Activated CD4-positive, alpha-beta T cell treated with anti-CD3 and anti-CD28 coated beads, Interleukin-2, amount 10 ng/mL, durations not matched to agents 24 days and 14 days (primary cell): Measurements from ENCODE around the gene PHC1. TPM values are rescaled to one million over a fixed set of nuclear protein-coding genes. Genes with fewer than 3 reads are reported as not detected.

Source experiments
- DNase-seq: peaks from one replicate; pipeline ENCODE4 v3.0.0; 2022
- H3K27ac Mint-ChIP-seq: one replicate; pipeline ENCODE4 v1.8.0; 2022; ENCODE audit warnings: mild to moderate bottlenecking, mixed read lengths
- H3K27me3 Mint-ChIP-seq: one replicate; pipeline ENCODE4 v1.8.0; 2022; ENCODE audit warnings: mixed read lengths
- H3K36me3 Mint-ChIP-seq: one replicate; pipeline ENCODE4 v1.8.0; 2022; ENCODE audit warnings: low read depth, mild to moderate bottlenecking, mixed read lengths
- H3K4me1 Mint-ChIP-seq: one replicate; pipeline ENCODE4 v1.8.0; 2021; ENCODE audit warnings: mixed read lengths
- H3K4me3 Mint-ChIP-seq: one replicate; pipeline ENCODE4 v1.8.0; 2022; ENCODE audit warnings: mild to moderate bottlenecking, moderate library complexity, mixed read lengths
- H3K9me3 Mint-ChIP-seq: one replicate; pipeline ENCODE4 v1.8.0; 2021; ENCODE audit warnings: mixed read lengths
- intact Hi-C: fragments of 100-400 bp; cut with micrococcal nuclease; formaldehyde crosslinking; loops from one replicate; pipeline ENCODE4 v1.15.1; 2023
- total RNA-seq: library from RNA; stranded (reverse); gene quantifications from 2 replicates; pipeline ENCODE4 v1.2.3, GENCODE V29; 2022

The PHC1 gene
- total RNA-seq, 1 donor from 2014 or later: 8.7 TPM

DNA sequence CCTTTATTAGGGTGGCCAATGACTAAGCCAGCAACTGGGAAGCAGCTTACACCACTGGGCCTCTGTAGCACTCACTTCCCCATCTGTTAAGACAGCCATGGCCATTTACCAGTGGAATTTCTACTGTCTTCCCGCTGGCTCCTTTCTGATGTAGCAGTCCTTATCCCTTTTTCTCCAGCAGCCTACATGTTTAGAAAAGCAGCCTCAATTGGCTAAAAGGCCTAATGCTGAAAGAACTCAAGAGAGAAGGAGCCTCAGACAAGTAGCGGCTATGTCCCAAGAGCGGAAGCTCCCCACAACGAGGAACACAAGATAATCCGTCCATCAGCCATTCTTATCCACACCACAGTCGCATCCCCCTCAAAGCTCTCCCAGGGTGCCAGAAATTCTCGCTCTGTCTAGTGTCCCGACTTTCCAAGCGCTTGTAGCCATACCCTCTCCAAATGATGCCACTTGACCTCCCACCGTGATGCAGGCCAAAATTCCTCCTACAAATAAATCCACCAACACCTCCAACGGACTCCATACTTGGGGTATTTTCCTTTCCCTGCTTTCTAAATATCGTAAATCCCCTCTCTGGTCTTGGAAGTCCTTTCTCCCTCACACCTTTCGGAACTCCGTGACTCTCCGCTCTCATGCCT is 34.5 kb downstream of the PHC1 start:
- intact Hi-C loops: loop anchor here (1.0 to 5.0 kb wide), 3 partner anchors 34 to 252 kb away; partner anchors contain the start of genes PHC1 and RIMKLB
- peaks cover 38% of the 10 kb centered on the region for H3K36me3 Mint-ChIP-seq
- peaks cover 42% of the 10 kb centered on the region for H3K4me1 Mint-ChIP-seq
- H3K27ac Mint-ChIP-seq: peak overlapping the region; percentile 93
- H3K9me3 Mint-ChIP-seq: peaks cover 9% of the 10 kb centered on the region
- peak overlapping the region; percentile 98 for H3K4me3 Mint-ChIP-seq
- peak; percentile 73 for DNase-seq
- H3K27me3 Mint-ChIP-seq: no peaks in the 10 kb centered on the region

DNA sequence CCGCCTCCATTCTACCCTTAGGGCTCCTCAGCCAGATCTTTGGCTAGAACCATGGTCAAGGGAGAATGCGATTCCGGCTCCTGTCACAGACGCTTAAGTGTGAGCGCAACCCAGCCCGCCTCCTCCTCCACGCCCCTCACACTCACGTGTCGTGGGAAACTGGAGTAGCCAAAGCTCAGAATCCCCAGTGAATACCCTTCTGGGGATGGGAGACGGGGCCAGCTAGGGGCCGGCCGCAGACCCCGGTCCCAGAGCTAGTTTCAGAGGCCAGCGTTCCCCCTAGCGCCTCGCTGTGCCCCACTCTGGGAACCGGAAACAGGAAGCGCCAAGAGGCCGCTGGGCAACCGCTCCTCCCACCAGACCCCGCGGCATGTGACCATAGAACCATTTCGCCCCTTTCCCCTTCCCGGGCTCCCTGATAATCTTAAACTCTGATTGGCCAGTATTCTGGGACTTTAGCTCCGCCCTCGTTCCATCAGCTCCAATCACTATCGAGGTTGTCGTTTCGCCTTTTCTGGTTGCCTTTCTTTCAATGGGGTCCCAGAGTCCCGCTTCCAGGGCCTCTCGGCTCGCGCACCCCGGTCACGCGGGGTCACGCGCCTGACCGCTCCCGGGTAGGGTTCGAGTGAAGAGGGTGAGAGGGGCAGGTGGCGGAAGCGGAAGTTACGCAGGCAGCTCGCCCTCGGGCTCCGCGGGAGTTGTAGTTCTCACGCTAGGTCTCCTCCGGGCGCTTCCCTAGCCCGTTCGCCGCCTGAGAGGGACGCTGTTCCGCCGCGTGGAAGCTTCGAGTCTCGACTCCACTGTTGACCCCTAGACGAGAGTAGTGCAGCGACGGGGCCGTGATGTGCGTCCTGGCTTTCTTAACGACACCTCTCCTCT is 35.3 kb downstream of the PHC1 start, which contains the start of gene M6PR:
Gene M6PR, minus strand, starts transcription at position 304 of the 879 bp plus-strand sequence. CDS start 3,241 bp downstream, outside the sequence.
- DNase-seq: peak; percentile 97
- Mint-ChIP-seq H3K36me3 (peaks cover 39% of the 10 kb centered on the region), H3K27me3 (no peaks in the 10 kb centered on the region), H3K4me1 (peaks cover 50% of the 10 kb centered on the region), H3K27ac (peak within 1 kb of the TSS; percentile 93), H3K4me3 (peak within 1 kb of the TSS; percentile 98), H3K9me3 (peaks cover 9% of the 10 kb centered on the region)
- intact Hi-C loops: loop anchor here (1.0 to 5.0 kb wide), 6 partner anchors 35 to 302 kb away; partner anchors contain the start of genes PHC1 and RIMKLB

DNA sequence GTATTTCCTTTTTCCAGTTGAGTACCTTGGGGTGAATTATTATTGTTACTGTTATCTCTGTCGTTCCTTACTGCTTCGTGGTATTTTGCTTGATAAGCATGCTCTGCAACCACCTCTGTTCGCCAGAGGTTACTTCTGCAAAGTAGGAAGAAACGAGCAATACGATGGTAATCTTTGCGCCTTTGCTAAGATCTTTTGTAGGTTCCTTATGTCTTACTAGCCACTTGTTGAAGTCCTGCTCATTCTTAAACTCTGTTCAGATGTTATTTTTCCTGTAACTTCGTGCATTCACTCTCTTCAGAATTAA is 35.9 kb downstream of the PHC1 start:
- peak overlapping the region; percentile 98 for H3K4me3 Mint-ChIP-seq
- H3K27ac Mint-ChIP-seq: peak overlapping the region; percentile 93
- intact Hi-C loops: loop anchor here (1.0 to 5.0 kb wide), 3 partner anchors 75 to 303 kb away; no protein-coding TSS in a partner anchor
- H3K27me3 Mint-ChIP-seq: no peaks in the 10 kb centered on the region
- peaks cover 50% of the 10 kb centered on the region for H3K4me1 Mint-ChIP-seq
- peaks cover 9% of the 10 kb centered on the region for H3K9me3 Mint-ChIP-seq
- no peak for DNase-seq
- peaks cover 34% of the 10 kb centered on the region for H3K36me3 Mint-ChIP-seq

DNA sequence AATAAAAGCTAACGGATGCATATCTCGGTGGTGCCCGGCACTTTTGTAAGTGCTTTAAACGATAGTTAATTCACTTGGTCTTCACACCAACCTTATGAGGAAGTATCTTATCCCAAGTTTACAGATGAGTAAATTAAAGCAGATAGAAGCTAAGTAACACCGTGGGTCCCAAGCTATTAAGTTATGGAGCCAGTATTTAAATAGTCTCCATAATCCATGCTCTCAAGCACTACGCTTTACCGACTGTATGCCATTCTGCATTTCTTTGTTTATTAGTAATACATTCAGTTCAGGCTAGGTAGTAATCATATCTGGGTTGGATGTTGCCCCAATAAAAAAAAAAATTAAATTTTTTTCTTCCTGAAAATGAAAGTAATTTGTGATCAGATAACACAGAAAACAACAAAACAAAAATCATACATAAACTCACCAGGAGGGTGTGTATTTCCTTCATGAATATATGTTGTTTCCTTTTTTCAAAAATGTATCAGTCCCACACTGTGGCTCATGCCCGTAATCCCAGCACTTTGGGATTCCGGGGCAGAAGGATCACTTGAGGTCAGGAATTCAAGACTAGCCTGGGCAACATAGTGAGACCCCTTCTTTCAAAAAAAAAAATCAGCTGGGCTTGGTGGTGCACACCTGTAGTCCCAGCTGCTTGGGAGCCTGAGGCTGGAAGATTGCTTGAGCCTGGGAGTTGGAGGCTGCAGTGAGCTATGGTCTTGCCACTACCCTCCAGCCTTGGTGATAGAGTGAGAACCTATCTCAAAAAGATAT is 36.6 kb downstream of the PHC1 start:
- intact Hi-C loops: loop anchor here (1.0 to 5.0 kb wide), 3 partner anchors 74 to 304 kb away; no protein-coding TSS in a partner anchor
- Mint-ChIP-seq H3K27ac (peak overlapping the region; percentile 93), H3K4me3 (peak overlapping the region; percentile 98), H3K9me3 (peaks cover 9% of the 10 kb centered on the region), H3K36me3 (peaks cover 30% of the 10 kb centered on the region), H3K4me1 (peaks cover 50% of the 10 kb centered on the region), H3K27me3 (no peaks in the 10 kb centered on the region)
- DNase-seq: peak; percentile 71

DNA sequence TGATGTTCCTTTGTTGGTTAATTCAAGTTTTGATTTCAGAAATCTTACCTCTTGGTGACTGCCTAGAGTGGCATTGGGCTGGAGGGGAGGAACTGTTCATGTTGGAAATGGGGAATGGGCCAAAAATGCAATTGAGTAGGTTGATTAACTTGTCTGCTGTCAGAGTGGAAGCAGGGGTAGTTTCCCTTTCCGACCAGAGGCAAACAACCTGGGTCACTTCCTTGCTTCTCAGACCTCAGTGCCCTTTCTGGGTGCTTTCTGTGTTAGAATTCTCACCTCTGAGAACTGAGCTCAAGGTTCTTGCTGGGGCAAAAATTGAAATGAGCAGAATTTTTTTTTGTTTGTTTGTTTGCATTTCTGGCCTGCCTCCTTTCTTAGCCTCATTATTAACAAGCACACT is 37.4 kb downstream of the PHC1 start:
- Mint-ChIP-seq H3K4me3 (peak overlapping the region; percentile 73), H3K36me3 (peaks cover 28% of the 10 kb centered on the region), H3K27ac (peak overlapping the region; percentile 63), H3K27me3 (no peaks in the 10 kb centered on the region), H3K4me1 (peaks cover 42% of the 10 kb centered on the region), H3K9me3 (peaks cover 9% of the 10 kb centered on the region)
- DNase-seq: peak; percentile 76
- intact Hi-C loops: loop anchor here (5.0 kb wide), 1 partner anchor 304 kb away; no protein-coding TSS in a partner anchor

DNA sequence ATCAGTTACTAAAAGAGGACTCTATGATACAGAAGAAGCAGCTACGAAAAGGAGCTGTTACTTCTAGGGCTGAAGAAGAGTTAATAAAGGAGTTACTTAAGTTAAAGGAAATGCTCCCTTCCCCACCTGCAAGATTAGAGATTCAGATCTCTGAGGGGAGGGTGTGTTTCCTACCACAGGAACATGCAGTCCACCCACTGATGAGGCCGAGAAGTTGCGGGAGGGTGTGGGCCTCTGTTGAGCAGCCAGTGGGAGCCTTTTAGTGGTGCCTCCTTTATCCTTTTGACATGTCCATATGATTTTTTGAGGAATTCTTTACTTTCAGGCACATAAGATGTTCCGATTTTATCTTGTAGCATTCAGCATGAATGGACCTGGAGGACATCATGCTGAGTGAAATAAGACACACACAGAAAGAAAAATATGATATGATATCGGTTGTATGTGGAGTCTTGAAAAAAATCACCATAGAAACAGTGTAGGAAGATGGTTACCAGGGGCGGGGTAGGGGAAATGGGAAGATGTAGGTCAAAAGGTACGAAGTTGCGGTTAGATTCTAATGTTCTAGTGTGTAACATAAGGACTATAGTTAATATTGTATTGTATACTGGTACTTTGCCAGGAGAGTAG is 39.6 kb downstream of the PHC1 start:
- peaks cover 12% of the 10 kb centered on the region for H3K9me3 Mint-ChIP-seq
- peak; percentile 74 for DNase-seq
- H3K4me1 Mint-ChIP-seq: peaks cover 30% of the 10 kb centered on the region
- H3K4me3 Mint-ChIP-seq: peak overlapping the region; percentile 71
- H3K27me3 Mint-ChIP-seq: no peaks in the 10 kb centered on the region
- H3K36me3 Mint-ChIP-seq: peaks cover 33% of the 10 kb centered on the region
- peak overlapping the region; percentile 81 for H3K27ac Mint-ChIP-seq
- intact Hi-C loops: loop anchor here (1.0 to 5.0 kb wide), 2 partner anchors 71 to 307 kb away; no protein-coding TSS in a partner anchor

DNA sequence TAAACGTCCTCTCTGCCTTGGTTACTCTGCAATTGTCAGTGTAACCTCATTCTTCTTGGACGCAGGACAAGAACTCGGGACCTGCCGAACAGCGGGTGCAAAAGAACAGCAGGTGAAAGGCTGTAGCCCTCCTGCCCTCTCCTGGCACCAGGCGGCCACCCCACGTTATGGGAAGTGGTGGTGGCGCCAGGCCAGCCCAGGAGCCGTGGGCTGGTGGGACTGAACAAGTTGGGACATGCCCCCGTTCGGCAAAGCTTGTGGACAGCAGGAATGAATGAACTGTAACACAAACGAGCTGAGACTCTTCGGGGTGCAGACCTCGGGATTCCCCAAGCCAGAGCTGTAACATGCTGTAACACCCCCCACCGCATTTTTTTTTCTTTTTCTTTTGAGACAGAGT is 41.8 kb downstream of the PHC1 start:
- Mint-ChIP-seq H3K27me3 (no peaks in the 10 kb centered on the region), H3K4me1 (peaks cover 31% of the 10 kb centered on the region), H3K36me3 (peaks cover 37% of the 10 kb centered on the region), H3K4me3 (no peak overlapping the region), H3K27ac (no peak overlapping the region), H3K9me3 (peaks cover 12% of the 10 kb centered on the region)
- intact Hi-C loops: no loop called here
- DNase-seq: no peak

DNA sequence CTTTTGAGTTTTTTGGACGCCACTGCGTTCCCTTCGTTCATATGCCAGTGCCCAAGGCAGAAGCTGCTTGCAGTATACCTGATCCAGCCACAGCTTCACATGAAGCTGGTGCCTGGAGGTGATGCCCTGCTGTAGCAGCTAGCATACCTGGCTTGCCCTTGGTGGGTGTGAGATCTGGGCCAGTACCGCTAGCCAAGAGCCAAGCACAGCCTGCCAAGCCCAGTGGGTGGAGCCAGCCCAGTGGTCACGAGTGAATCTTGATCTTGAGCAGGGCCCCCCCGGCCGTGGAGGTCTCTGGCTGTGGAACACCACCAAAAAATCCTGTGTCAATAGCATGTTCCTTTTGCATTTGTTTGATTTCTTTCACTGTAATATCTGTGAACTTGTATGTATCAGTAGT is 42.5 kb downstream of the PHC1 start:
- no peak for DNase-seq
- no peak overlapping the region for H3K27ac Mint-ChIP-seq
- intact Hi-C loops: no loop called here
- H3K9me3 Mint-ChIP-seq: peaks cover 14% of the 10 kb centered on the region
- H3K4me1 Mint-ChIP-seq: peaks cover 26% of the 10 kb centered on the region
- H3K27me3 Mint-ChIP-seq: no peaks in the 10 kb centered on the region
- H3K4me3 Mint-ChIP-seq: no peak overlapping the region
- peaks cover 37% of the 10 kb centered on the region for H3K36me3 Mint-ChIP-seq

DNA sequence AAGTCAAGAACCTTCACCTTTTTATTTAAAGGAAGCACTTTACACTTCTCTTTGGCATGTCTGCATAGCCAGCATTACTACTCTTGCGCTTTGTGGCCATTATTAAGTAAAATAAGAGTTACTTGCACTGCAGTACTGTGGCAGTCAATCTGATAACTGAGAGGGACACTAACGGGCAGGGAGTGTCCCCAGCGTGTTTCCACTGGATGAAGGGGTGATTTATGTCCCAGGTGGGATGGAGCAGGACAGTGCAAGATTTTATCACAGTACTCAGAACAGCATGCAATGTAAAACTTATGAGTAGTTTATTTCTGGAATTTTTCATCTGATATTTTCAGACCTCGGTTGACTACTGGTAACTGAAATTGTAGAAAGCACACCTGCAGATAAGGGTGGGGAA is 43.3 kb downstream of the PHC1 start:
- no peak for DNase-seq
- intact Hi-C loops: no loop called here
- H3K27me3 Mint-ChIP-seq: no peaks in the 10 kb centered on the region
- peaks cover 22% of the 10 kb centered on the region for H3K4me1 Mint-ChIP-seq
- peaks cover 41% of the 10 kb centered on the region for H3K36me3 Mint-ChIP-seq
- peaks cover 18% of the 10 kb centered on the region for H3K9me3 Mint-ChIP-seq
- no peak overlapping the region for H3K27ac Mint-ChIP-seq
- no peak overlapping the region for H3K4me3 Mint-ChIP-seq

DNA sequence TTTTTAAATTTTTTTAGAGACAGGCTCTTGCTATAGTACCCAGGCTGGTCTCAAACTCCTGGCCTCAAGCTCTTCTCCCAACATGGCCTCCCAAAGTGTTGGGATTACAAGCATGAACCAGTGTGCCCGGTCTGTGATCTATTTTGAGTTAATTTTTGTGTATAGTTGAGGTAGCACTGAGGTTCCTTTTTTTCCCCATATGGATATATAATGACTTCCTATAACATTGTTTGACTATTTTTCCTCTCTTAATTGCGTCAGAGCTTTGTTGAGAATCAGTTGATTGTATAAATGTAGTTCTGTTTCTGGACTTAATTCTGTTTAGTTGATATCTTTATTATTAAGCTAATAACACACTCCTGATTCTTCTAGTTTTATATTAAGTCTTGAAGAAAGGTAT is 43.8 kb downstream of the PHC1 start:
- Mint-ChIP-seq H3K27ac (no peak overlapping the region), H3K4me1 (peaks cover 17% of the 10 kb centered on the region), H3K4me3 (no peak overlapping the region), H3K27me3 (no peaks in the 10 kb centered on the region), H3K9me3 (peaks cover 13% of the 10 kb centered on the region), H3K36me3 (peaks cover 36% of the 10 kb centered on the region)
- intact Hi-C loops: no loop called here
- no peak for DNase-seq

DNA sequence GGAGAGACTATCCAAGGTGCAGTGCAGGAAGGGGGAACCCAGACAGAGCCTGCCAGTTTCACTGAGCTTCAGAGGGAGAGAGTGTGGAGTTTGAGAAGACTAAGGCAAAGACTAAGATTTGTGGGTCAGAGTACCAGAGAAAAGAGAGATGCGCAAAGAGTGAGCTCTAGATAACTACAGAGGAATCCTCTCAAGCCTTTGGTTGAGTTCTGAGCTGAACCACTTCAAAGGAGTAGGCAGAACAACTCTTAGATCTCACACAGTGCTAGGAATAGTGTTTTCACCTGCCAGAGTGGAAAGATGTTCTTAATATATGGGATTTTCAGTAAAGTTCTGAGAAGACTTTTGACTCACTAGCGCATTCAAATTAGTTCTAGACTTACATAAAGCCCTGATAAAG is 45.9 kb downstream of the PHC1 start:
- Mint-ChIP-seq H3K4me1 (peaks cover 2% of the 10 kb centered on the region), H3K36me3 (peaks cover 29% of the 10 kb centered on the region), H3K9me3 (peaks cover 15% of the 10 kb centered on the region), H3K4me3 (no peak overlapping the region), H3K27me3 (no peaks in the 10 kb centered on the region), H3K27ac (no peak overlapping the region)
- no peak for DNase-seq
- intact Hi-C loops: no loop called here

DNA sequence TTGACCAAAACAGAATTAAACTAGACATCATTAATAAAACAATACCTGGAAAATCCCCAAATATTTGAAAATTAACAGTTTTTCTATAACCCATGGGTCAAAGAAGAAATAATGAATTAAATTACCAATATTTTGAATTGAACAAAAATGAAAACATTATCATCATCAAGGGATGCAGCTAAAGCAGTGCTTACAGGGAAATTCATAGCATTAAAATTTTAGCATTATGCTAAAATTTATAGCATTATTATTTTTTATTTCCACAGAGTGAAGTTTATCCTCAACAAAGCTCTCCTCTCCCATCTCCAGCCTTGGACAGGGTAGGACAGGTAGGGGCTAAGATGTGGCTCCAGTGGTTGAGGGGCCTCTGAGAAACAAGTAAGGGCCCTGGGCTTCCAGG is 54.5 kb downstream of the PHC1 start:
- Mint-ChIP-seq H3K9me3 (peaks cover 13% of the 10 kb centered on the region), H3K27me3 (no peaks in the 10 kb centered on the region), H3K4me3 (no peak overlapping the region), H3K4me1 (no peaks in the 10 kb centered on the region), H3K27ac (no peak overlapping the region), H3K36me3 (peaks cover 11% of the 10 kb centered on the region)
- intact Hi-C loops: no loop called here
- DNase-seq: no peak

DNA sequence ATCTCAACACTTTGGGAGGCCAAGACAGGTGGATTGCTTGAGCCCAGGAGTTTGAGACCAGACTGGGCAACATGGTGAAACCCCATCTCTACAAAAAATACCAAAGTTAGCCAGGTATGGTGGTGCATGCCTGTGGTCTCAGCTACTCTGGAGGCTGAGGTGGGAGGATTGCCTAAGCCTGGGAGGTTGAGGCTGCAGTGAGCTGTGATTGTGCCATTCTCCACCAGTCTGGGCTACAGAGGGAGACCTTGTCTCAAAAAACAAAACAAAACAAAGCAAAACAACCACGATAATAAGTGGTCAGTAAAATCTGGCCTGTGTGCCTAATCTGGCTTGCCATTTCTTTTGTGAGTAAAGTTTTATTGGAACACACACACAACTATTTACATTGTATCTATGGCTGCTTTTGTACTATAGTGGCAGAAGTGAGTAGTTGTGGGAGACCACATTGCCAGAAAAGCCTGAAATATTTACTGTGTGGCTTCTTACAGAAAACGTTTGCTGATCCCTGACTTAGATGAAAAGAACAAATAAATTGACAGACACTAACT is 55.6 kb downstream of the PHC1 start:
- Mint-ChIP-seq H3K27ac (no peak overlapping the region), H3K4me1 (no peaks in the 10 kb centered on the region), H3K9me3 (peaks cover 8% of the 10 kb centered on the region), H3K4me3 (no peak overlapping the region), H3K36me3 (peaks cover 7% of the 10 kb centered on the region), H3K27me3 (no peaks in the 10 kb centered on the region)
- intact Hi-C loops: no loop called here
- DNase-seq: no peak
